ENCODE results near the gene ENGASE.

Gene ENGASE

GRCh38 chr17:79120259-79120658, 45.6 kb downstream of the ENGASE start:
- Histone ChIP-seq H3K9me3 (ENCODE audit: control insufficient read depth, low read length) (no peaks in the 10 kb centered on the region), H3K4me3 (ENCODE audit: low read length) (no peak overlapping the region), H3K9ac (ENCODE audit: low read length) (no peak overlapping the region), H3K36me3 (ENCODE audit: control insufficient read depth, insufficient read depth, low read length) (no peaks in the 10 kb centered on the region), H3K4me1 (ENCODE audit: control insufficient read depth, insufficient read depth, low read length) (peaks cover under 1% of the 10 kb centered on the region), H3K27me3 (ENCODE audit: control insufficient read depth, insufficient read depth, low read length) (peaks cover 21% of the 10 kb centered on the region)

- Histone ChIP-seq H3K9me3 (ENCODE audit: control insufficient read depth, low read length) (no peaks in the 10 kb centered on the region), H3K27me3 (ENCODE audit: control insufficient read depth, insufficient read depth, low read length) (peaks cover 24% of the 10 kb centered on the region), H3K36me3 (ENCODE audit: control insufficient read depth, insufficient read depth, low read length) (no peaks in the 10 kb centered on the region), H3K9ac (ENCODE audit: low read length) (no peak overlapping the region), H3K4me3 (ENCODE audit: low read length) (no peak overlapping the region), H3K4me1 (ENCODE audit: control insufficient read depth, insufficient read depth, low read length) (no peaks in the 10 kb centered on the region)
Measured at GRCh38 chr17:79123988-79124387, 49.4 kb downstream of the ENGASE start.

GRCh38 chr17:79124513-79125209, 50.0 kb downstream of the ENGASE start:
- no peaks in the 10 kb centered on the region for H3K4me1 ChIP-seq (ENCODE audit: control insufficient read depth, insufficient read depth, low read length)
- H3K27me3 ChIP-seq (ENCODE audit: control insufficient read depth, insufficient read depth, low read length), result peaks cover 20% of the 10 kb centered on the region
- no peak overlapping the region for H3K9ac ChIP-seq (ENCODE audit: low read length)
- no peaks in the 10 kb centered on the region for H3K36me3 ChIP-seq (ENCODE audit: control insufficient read depth, insufficient read depth, low read length)
- H3K4me3 ChIP-seq (ENCODE audit: low read length), result no peak overlapping the region
- H3K9me3 ChIP-seq (ENCODE audit: control insufficient read depth, low read length), result no peaks in the 10 kb centered on the region

- Histone ChIP-seq H3K27me3 (ENCODE audit: control insufficient read depth, insufficient read depth, low read length) (peaks cover 20% of the 10 kb centered on the region), H3K4me3 (ENCODE audit: low read length) (no peak overlapping the region), H3K4me1 (ENCODE audit: control insufficient read depth, insufficient read depth, low read length) (no peaks in the 10 kb centered on the region), H3K9ac (ENCODE audit: low read length) (no peak overlapping the region), H3K9me3 (ENCODE audit: control insufficient read depth, low read length) (no peaks in the 10 kb centered on the region), H3K36me3 (ENCODE audit: control insufficient read depth, insufficient read depth, low read length) (no peaks in the 10 kb centered on the region)
Measured at GRCh38 chr17:79125503-79125902, 50.9 kb downstream of the ENGASE start.

- H3K4me3 ChIP-seq (ENCODE audit: low read length), result no peak overlapping the region
- H3K27me3 ChIP-seq (ENCODE audit: control insufficient read depth, insufficient read depth, low read length), result peaks cover 20% of the 10 kb centered on the region
- H3K9me3 ChIP-seq (ENCODE audit: control insufficient read depth, low read length), result no peaks in the 10 kb centered on the region
Measured at GRCh38 chr17:79126139-79126538, 51.5 kb downstream of the ENGASE start.

GRCh38 chr17:79127534-79128135, 53.0 kb downstream of the ENGASE start:
- no peaks in the 10 kb centered on the region for H3K4me1 ChIP-seq (ENCODE audit: control insufficient read depth, insufficient read depth, low read length)
- H3K36me3 ChIP-seq (ENCODE audit: control insufficient read depth, insufficient read depth, low read length), result no peaks in the 10 kb centered on the region
- no peak overlapping the region for H3K9ac ChIP-seq (ENCODE audit: low read length)
- no peak overlapping the region for H3K4me3 ChIP-seq (ENCODE audit: low read length)
- H3K27me3 ChIP-seq (ENCODE audit: control insufficient read depth, insufficient read depth, low read length), result peaks cover 20% of the 10 kb centered on the region
- no peaks in the 10 kb centered on the region for H3K9me3 ChIP-seq (ENCODE audit: control insufficient read depth, low read length)

More at GRCh38 chr17:79126139-79126538, 51.5 kb downstream of the ENGASE start:
- no peaks in the 10 kb centered on the region for H3K4me1 ChIP-seq (ENCODE audit: control insufficient read depth, insufficient read depth, low read length)
- H3K9ac ChIP-seq (ENCODE audit: low read length), result no peak overlapping the region
- H3K36me3 ChIP-seq (ENCODE audit: control insufficient read depth, insufficient read depth, low read length), result no peaks in the 10 kb centered on the region

- H3K27me3 ChIP-seq (ENCODE audit: control insufficient read depth, insufficient read depth, low read length), result peaks cover 22% of the 10 kb centered on the region
- no peaks in the 10 kb centered on the region for H3K4me1 ChIP-seq (ENCODE audit: control insufficient read depth, insufficient read depth, low read length)
- no peak overlapping the region for H3K9ac ChIP-seq (ENCODE audit: low read length)
- no peaks in the 10 kb centered on the region for H3K36me3 ChIP-seq (ENCODE audit: control insufficient read depth, insufficient read depth, low read length)
- H3K9me3 ChIP-seq (ENCODE audit: control insufficient read depth, low read length), result no peaks in the 10 kb centered on the region
- H3K4me3 ChIP-seq (ENCODE audit: low read length), result no peak overlapping the region
Measured at GRCh38 chr17:79129523-79129922, 54.9 kb downstream of the ENGASE start.

- Histone ChIP-seq H3K4me1 (ENCODE audit: control insufficient read depth, insufficient read depth, low read length) (no peaks in the 10 kb centered on the region), H3K27me3 (ENCODE audit: control insufficient read depth, insufficient read depth, low read length) (peaks cover 23% of the 10 kb centered on the region), H3K9me3 (ENCODE audit: control insufficient read depth, low read length) (no peaks in the 10 kb centered on the region), H3K9ac (ENCODE audit: low read length) (no peak overlapping the region), H3K4me3 (ENCODE audit: low read length) (no peak overlapping the region), H3K36me3 (ENCODE audit: control insufficient read depth, insufficient read depth, low read length) (no peaks in the 10 kb centered on the region)
Measured at GRCh38 chr17:79130536-79131273, 56.1 kb downstream of the ENGASE start.

- Histone ChIP-seq H3K36me3 (ENCODE audit: control insufficient read depth, insufficient read depth, low read length) (no peaks in the 10 kb centered on the region), H3K4me3 (ENCODE audit: low read length) (no peak overlapping the region), H3K4me1 (ENCODE audit: control insufficient read depth, insufficient read depth, low read length) (no peaks in the 10 kb centered on the region), H3K27me3 (ENCODE audit: control insufficient read depth, insufficient read depth, low read length) (peaks cover 20% of the 10 kb centered on the region), H3K9me3 (ENCODE audit: control insufficient read depth, low read length) (no peaks in the 10 kb centered on the region), H3K9ac (ENCODE audit: low read length) (no peak overlapping the region)
Measured at GRCh38 chr17:79131274-79131635, 56.6 kb downstream of the ENGASE start.

- H3K36me3 ChIP-seq (ENCODE audit: control insufficient read depth, insufficient read depth, low read length), result no peaks in the 10 kb centered on the region
- H3K4me1 ChIP-seq (ENCODE audit: control insufficient read depth, insufficient read depth, low read length), result no peaks in the 10 kb centered on the region
- H3K9me3 ChIP-seq (ENCODE audit: control insufficient read depth, low read length), result no peaks in the 10 kb centered on the region
- H3K9ac ChIP-seq (ENCODE audit: low read length), result no peak overlapping the region
- H3K27me3 ChIP-seq (ENCODE audit: control insufficient read depth, insufficient read depth, low read length), result peaks cover 17% of the 10 kb centered on the region
- H3K4me3 ChIP-seq (ENCODE audit: low read length), result no peak overlapping the region
Measured at GRCh38 chr17:79131701-79132100, 57.1 kb downstream of the ENGASE start.

- H3K27me3 ChIP-seq (ENCODE audit: control insufficient read depth, insufficient read depth, low read length), result peaks cover 16% of the 10 kb centered on the region
- no peaks in the 10 kb centered on the region for H3K4me1 ChIP-seq (ENCODE audit: control insufficient read depth, insufficient read depth, low read length)
- H3K9ac ChIP-seq (ENCODE audit: low read length), result no peak overlapping the region
- H3K9me3 ChIP-seq (ENCODE audit: control insufficient read depth, low read length), result no peaks in the 10 kb centered on the region
- H3K36me3 ChIP-seq (ENCODE audit: control insufficient read depth, insufficient read depth, low read length), result no peaks in the 10 kb centered on the region
- H3K4me3 ChIP-seq (ENCODE audit: low read length), result no peak overlapping the region
Measured at GRCh38 chr17:79132271-79133064, 57.8 kb downstream of the ENGASE start.

GRCh38 chr17:79133214-79133613, 58.6 kb downstream of the ENGASE start:
- H3K9ac ChIP-seq (ENCODE audit: low read length), result no peak overlapping the region

More at GRCh38 chr17:79133214-79133613, 58.6 kb downstream of the ENGASE start:
- no peaks in the 10 kb centered on the region for H3K36me3 ChIP-seq (ENCODE audit: control insufficient read depth, insufficient read depth, low read length)
- H3K4me3 ChIP-seq (ENCODE audit: low read length), result no peak overlapping the region
- peaks cover 21% of the 10 kb centered on the region for H3K27me3 ChIP-seq (ENCODE audit: control insufficient read depth, insufficient read depth, low read length)
- no peaks in the 10 kb centered on the region for H3K9me3 ChIP-seq (ENCODE audit: control insufficient read depth, low read length)
- H3K4me1 ChIP-seq (ENCODE audit: control insufficient read depth, insufficient read depth, low read length), result no peaks in the 10 kb centered on the region
